Measurements from ENCODE around the gene NAA16.

The NAA16 gene

GRCh38 chr13:41361491-41361890 lies 50.4 kb downstream of the NAA16 start:
- no peak for DNase-seq

- DNase-seq = no peak
Observed at GRCh38 chr13:41364043-41364442, 53.0 kb downstream of the NAA16 start.

GRCh38 chr13:41365631-41366030 lies 54.6 kb downstream of the NAA16 start:
- no peak for DNase-seq

- no peak for DNase-seq
Observed at GRCh38 chr13:41370736-41371135, 59.7 kb downstream of the NAA16 start.

GRCh38 chr13:41377446-41377845 lies 66.4 kb downstream of the NAA16 start:
- DNase-seq = no peak

- DNase-seq = no peak
Observed at GRCh38 chr13:41382431-41382830, 71.4 kb downstream of the NAA16 start.

- DNase-seq = no peak
Observed at GRCh38 chr13:41383386-41383785, 72.3 kb downstream of the NAA16 start.

- no peak for DNase-seq
Observed at GRCh38 chr13:41384749-41385503, 73.9 kb downstream of the NAA16 start.

- DNase-seq = no peak
Observed at GRCh38 chr13:41386211-41386610, 75.1 kb downstream of the NAA16 start.

- no peak for DNase-seq
Observed at GRCh38 chr13:41387576-41387975, 76.5 kb downstream of the NAA16 start.

GRCh38 chr13:41388143-41388881 lies 77.2 kb downstream of the NAA16 start:
- DNase-seq = no peak

- DNase-seq = no peak
Observed at GRCh38 chr13:41389580-41389979, 78.5 kb downstream of the NAA16 start.

- DNase-seq = no peak
Observed at GRCh38 chr13:41394166-41394565, 83.1 kb downstream of the NAA16 start.

GRCh38 chr13:41398494-41399170 lies 87.6 kb downstream of the NAA16 start:
- DNase-seq = no peak

GRCh38 chr13:41401366-41401765 lies 90.3 kb downstream of the NAA16 start:
- no peak for DNase-seq

- DNase-seq = no peak
Observed at GRCh38 chr13:41402691-41403511, 91.8 kb downstream of the NAA16 start.

GRCh38 chr13:41403983-41404382 lies 92.9 kb downstream of the NAA16 start:
- DNase-seq = no peak

GRCh38 chr13:41405367-41405766 lies 94.3 kb downstream of the NAA16 start:
- DNase-seq = no peak

- DNase-seq = no peak
Observed at GRCh38 chr13:41407380-41407779, 96.3 kb downstream of the NAA16 start.

GRCh38 chr13:41408121-41408520 lies 97.1 kb downstream of the NAA16 start:
- DNase-seq = no peak

GRCh38 chr13:41408746-41409145 lies 97.7 kb downstream of the NAA16 start:
- DNase-seq = no peak

- no peak for DNase-seq
Observed at GRCh38 chr13:41409611-41410010, 98.5 kb downstream of the NAA16 start.

GRCh38 chr13:41411060-41411459 lies 100.0 kb downstream of the NAA16 start:
- DNase-seq = no peak
